Measurements from ENCODE around the gene PARD6A. TPM values are rescaled to one million over a fixed set of nuclear protein-coding genes. Genes with fewer than 3 reads are reported as not detected.

The PARD6A gene
- total and polyA plus RNA-seq, 2 experiments from 2014 or later, result 1.1 to 1.8 TPM

- H3K27ac ChIP-seq, result no peak overlapping the region
- TF ChIP-seq EZH2 (IDR thresholded peaks at IDR 0.05; ENCODE audit: borderline replicate concordance) (no peak), CTCF (IDR thresholded peaks at IDR 0.05; ENCODE audit: poor library complexity) (no peak), EZH2phosphoT487 (IDR thresholded peaks at IDR 0.05; ENCODE audit: low read depth, severe bottlenecking, unreplicated experiment) (no peak)
- H2AFZ ChIP-seq, result no peak overlapping the region
- no peaks in the 10 kb centered on the region for H3K79me2 ChIP-seq
- no peak for DNase-seq (ENCODE audit: low spot score)
- H3K4me2 ChIP-seq, result no peak overlapping the region
- H3K27me3 ChIP-seq, result no peaks in the 10 kb centered on the region
- H3K4me1 ChIP-seq (ENCODE audit: insufficient read depth), result peaks cover 16% of the 10 kb centered on the region
- H3K9me2 ChIP-seq (replicated peaks; ENCODE audit: insufficient read depth), result no peaks in the 10 kb centered on the region
- no peaks in the 10 kb centered on the region for H3K36me3 ChIP-seq (replicated peaks; ENCODE audit: insufficient read depth, low read depth)
- no peaks in the 10 kb centered on the region for H3K9me3 ChIP-seq (ENCODE audit: low read depth)
- H3K4me3 ChIP-seq, result no peak overlapping the region
- 98% methylated on average over 6 of the region's 6 CpGs for WGBS (ENCODE audit: low lambda C conversion rate, missing lambda C conversion rate)
- no peaks in the 10 kb centered on the region for H4K20me1 ChIP-seq (ENCODE audit: insufficient read depth, poor library complexity, severe bottlenecking)
These were observed 7.9 kb downstream of the PARD6A start for GRCh38 chr16:67668495-67669157.

GRCh38 chr16:67669499-67670101 lies 8.8 kb downstream of the PARD6A start:
- Histone ChIP-seq H4K20me1 (ENCODE audit: insufficient read depth, poor library complexity, severe bottlenecking) (no peaks in the 10 kb centered on the region), H3K27ac (no peak overlapping the region), H3K4me2 (no peak overlapping the region), H3K4me1 (ENCODE audit: insufficient read depth) (peaks cover 22% of the 10 kb centered on the region), H3K27me3 (no peaks in the 10 kb centered on the region), H3K79me2 (no peaks in the 10 kb centered on the region), H3K4me3 (no peak overlapping the region), H3K9me3 (ENCODE audit: low read depth) (no peaks in the 10 kb centered on the region), H3K36me3 (replicated peaks; ENCODE audit: insufficient read depth, low read depth) (no peaks in the 10 kb centered on the region), H2AFZ (no peak overlapping the region), H3K9me2 (replicated peaks; ENCODE audit: insufficient read depth) (no peaks in the 10 kb centered on the region)
- no peak for DNase-seq (ENCODE audit: low spot score)
- no peak for TF ChIP-seq EZH2phosphoT487 (IDR thresholded peaks at IDR 0.05; ENCODE audit: low read depth, severe bottlenecking, unreplicated experiment)
- no peak for TF ChIP-seq CTCF (IDR thresholded peaks at IDR 0.05; ENCODE audit: poor library complexity)
- no peak for TF ChIP-seq EZH2 (IDR thresholded peaks at IDR 0.05; ENCODE audit: borderline replicate concordance)
- 94% methylated on average over 10 of the region's 10 CpGs for WGBS (ENCODE audit: low lambda C conversion rate, missing lambda C conversion rate)

GRCh38 chr16:67672306-67672705 lies 11.5 kb downstream of the PARD6A start:
- Histone ChIP-seq H3K27ac (no peak overlapping the region), H3K9me3 (ENCODE audit: low read depth) (no peaks in the 10 kb centered on the region)

More at GRCh38 chr16:67672306-67672705, 11.5 kb downstream of the PARD6A start:
- 60% methylated on average over 4 of the region's 4 CpGs for WGBS (ENCODE audit: low lambda C conversion rate, missing lambda C conversion rate)
- Histone ChIP-seq H2AFZ (no peak overlapping the region), H3K27me3 (no peaks in the 10 kb centered on the region), H3K36me3 (replicated peaks; ENCODE audit: insufficient read depth, low read depth) (no peaks in the 10 kb centered on the region), H3K4me1 (ENCODE audit: insufficient read depth) (peaks cover 12% of the 10 kb centered on the region), H3K4me3 (no peak overlapping the region), H4K20me1 (ENCODE audit: insufficient read depth, poor library complexity, severe bottlenecking) (no peaks in the 10 kb centered on the region), H3K79me2 (no peaks in the 10 kb centered on the region), H3K4me2 (no peak overlapping the region), H3K9me2 (replicated peaks; ENCODE audit: insufficient read depth) (no peaks in the 10 kb centered on the region)
- no peak for TF ChIP-seq EZH2phosphoT487 (IDR thresholded peaks at IDR 0.05; ENCODE audit: low read depth, severe bottlenecking, unreplicated experiment)
- TF ChIP-seq CTCF (IDR thresholded peaks at IDR 0.05; ENCODE audit: poor library complexity), result no peak
- no peak for TF ChIP-seq EZH2 (IDR thresholded peaks at IDR 0.05; ENCODE audit: borderline replicate concordance)
- no peak for DNase-seq (ENCODE audit: low spot score)
